BLaER1 treated with 17β-estradiol and CSF1 and Interleukin-3, amounts not matched to agents 10 nM and 100 nM (cell line): ENCODE data around the gene HECTD3.
"Not testable (repeated sequence)": the region's sequence is repeated elsewhere in the genome, so short reads cannot be mapped to it uniquely, and the experiment has no call there.

Experiments
- H3K27ac ChIP-seq, 11 experiments: shearing (Covaris generic); formaldehyde crosslinking; 2 replicates each; pipeline ENCODE4 v1.8.1; 2022
- H3K27me3 ChIP-seq, 11 experiments: shearing (Covaris generic); formaldehyde crosslinking; 2 replicates each; pipeline ENCODE4 v1.8.1; 2022
- H3K36me3 ChIP-seq, 11 experiments: shearing (Covaris generic); formaldehyde crosslinking; 2 replicates each; pipeline ENCODE4 v1.8.1; 2022
- H3K4me1 ChIP-seq, 10 experiments: shearing (Covaris generic); formaldehyde crosslinking; 2 replicates each; pipeline ENCODE4 v1.8.1; 2022
- H3K4me2 ChIP-seq, 11 experiments: shearing (Covaris generic); formaldehyde crosslinking; 2 replicates each; pipeline ENCODE4 v1.8.1; 2022
- H3K4me3 ChIP-seq, 10 experiments: shearing (Covaris generic); formaldehyde crosslinking; 2 replicates each; pipeline ENCODE4 v1.8.1; 2022
- H3K9ac ChIP-seq, 11 experiments: shearing (Covaris generic); formaldehyde crosslinking; 2 replicates each; pipeline ENCODE4 v1.8.1; 2022
- H3K9me3 ChIP-seq, 11 experiments: shearing (Covaris generic); formaldehyde crosslinking; replicated peaks in 1 of 11; 2 replicates each; pipeline ENCODE4 v1.8.1; 2022
- H4K20me1 ChIP-seq, 11 experiments: shearing (Covaris generic); formaldehyde crosslinking; 2 replicates each; pipeline ENCODE4 v1.8.1; 2022
- Cebpa-rat ChIP-seq, 11 experiments: shearing (Covaris generic); IDR thresholded peaks; 2 replicates each; pipeline ENCODE4 v1.8.1; 2022

Gene HECTD3

GRCh38 chr1:44985747-44986359 lies 25.3 kb downstream of the HECTD3 start:
- Histone ChIP-seq H3K4me2 (peak overlapping the region; percentile 89 to 98 (median 96)), H3K9me3 (no peaks in the 10 kb centered on the region; a peak in 1 of 22 replicates), H3K27ac (peak overlapping the region; percentile 4 to 82 (median 67); a peak in 21 of 22 replicates), H3K27me3 (no peaks in the 10 kb centered on the region), H4K20me1 (peaks cover 0 to 19% (median 0%) of the 10 kb centered on the region in 11 experiments; a peak in 5 of 22 replicates), H3K4me1 (peaks cover 12 to 18% (median 15%) of the 10 kb centered on the region in 10 experiments), H3K9ac (peak overlapping the region; percentile 75 to 91 (median 83)), H3K4me3 (peak overlapping the region; percentile 68 to 91 (median 78)), H3K36me3 (peaks cover 3 to 27% (median 9%) of the 10 kb centered on the region in 11 experiments)
- no peak for TF ChIP-seq Cebpa-rat (IDR thresholded peaks at IDR 0.05)

GRCh38 chr1:44977372-44977771 lies 33.8 kb downstream of the HECTD3 start:
- H3K4me2 ChIP-seq, H3K4me1 ChIP-seq, H3K27me3 ChIP-seq, H3K9ac ChIP-seq, H3K27ac ChIP-seq, H3K4me3 ChIP-seq: not testable (repeated sequence)
- H4K20me1 ChIP-seq: peaks cover 0 to 13% (median 0%) of the 10 kb centered on the region in 11 experiments; a peak in 4 of 22 replicates
- peaks cover 14 to 29% (median 26%) of the 10 kb centered on the region in 11 experiments for H3K9me3 ChIP-seq
- peaks cover 79 to 100% (median 92%) of the 10 kb centered on the region in 11 experiments for H3K36me3 ChIP-seq

- TF ChIP-seq Cebpa-rat (IDR thresholded peaks at IDR 0.05): no peak
- no peaks in the 10 kb centered on the region for H3K27me3 ChIP-seq
- H3K27ac ChIP-seq: no peak overlapping the region
- H4K20me1 ChIP-seq: 0 out of 22 replicates have a peak, but pooled peaks cover 0 to 6% (median 0%) of the 10 kb centered on the region in 11 experiments
- H3K9ac ChIP-seq: no peak overlapping the region
- H3K4me2 ChIP-seq: no peak overlapping the region
- H3K9me3 ChIP-seq: peaks cover 14 to 29% (median 26%) of the 10 kb centered on the region in 11 experiments
- no peak overlapping the region for H3K4me3 ChIP-seq
- H3K4me1 ChIP-seq: peaks cover 0 to 9% (median 3%) of the 10 kb centered on the region in 10 experiments; a peak in 4 of 20 replicates
- peaks cover 86 to 100% (median 96%) of the 10 kb centered on the region in 11 experiments for H3K36me3 ChIP-seq
Measured at GRCh38 chr1:44976252-44976651, 34.9 kb downstream of the HECTD3 start.

DNA sequence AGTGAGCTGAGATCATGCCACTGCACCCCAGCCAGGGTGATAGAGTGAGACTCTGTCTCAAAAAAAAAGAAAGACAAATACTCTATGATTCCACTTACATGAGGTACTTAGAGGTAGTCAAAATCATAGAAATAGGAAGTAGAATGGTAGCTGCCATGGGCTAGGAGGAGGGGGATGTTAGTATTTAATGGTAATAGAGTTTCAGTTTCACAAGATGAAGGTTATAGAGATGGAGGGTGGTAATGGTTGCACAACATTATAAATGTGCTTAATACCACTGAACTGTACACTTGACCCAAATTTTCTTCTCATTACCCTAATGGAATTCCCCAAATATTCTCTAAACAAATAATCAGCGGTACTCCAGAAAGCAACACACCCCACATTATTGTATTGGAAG lies 37.5 kb downstream of the HECTD3 start:
- H3K9ac ChIP-seq: no peak overlapping the region
- H3K27me3 ChIP-seq: no peaks in the 10 kb centered on the region
- H4K20me1 ChIP-seq: no peaks in the 10 kb centered on the region
- TF ChIP-seq Cebpa-rat (IDR thresholded peaks at IDR 0.05): 0 out of 22 replicates have a peak, but pooled peaks of 1 of the 11 experiments have one; percentile 15
- H3K4me3 ChIP-seq: no peak overlapping the region
- H3K9me3 ChIP-seq: peaks cover 14 to 29% (median 26%) of the 10 kb centered on the region in 11 experiments
- no peak overlapping the region for H3K27ac ChIP-seq
- H3K36me3 ChIP-seq: peaks cover 74 to 98% (median 87%) of the 10 kb centered on the region in 11 experiments
- H3K4me1 ChIP-seq: peaks cover 0 to 9% (median 3%) of the 10 kb centered on the region in 10 experiments; a peak in 4 of 20 replicates
- H3K4me2 ChIP-seq: peak overlapping the region in 2 of 11 experiments; percentile 21 to 36; a peak in 4 of 22 replicates

DNA sequence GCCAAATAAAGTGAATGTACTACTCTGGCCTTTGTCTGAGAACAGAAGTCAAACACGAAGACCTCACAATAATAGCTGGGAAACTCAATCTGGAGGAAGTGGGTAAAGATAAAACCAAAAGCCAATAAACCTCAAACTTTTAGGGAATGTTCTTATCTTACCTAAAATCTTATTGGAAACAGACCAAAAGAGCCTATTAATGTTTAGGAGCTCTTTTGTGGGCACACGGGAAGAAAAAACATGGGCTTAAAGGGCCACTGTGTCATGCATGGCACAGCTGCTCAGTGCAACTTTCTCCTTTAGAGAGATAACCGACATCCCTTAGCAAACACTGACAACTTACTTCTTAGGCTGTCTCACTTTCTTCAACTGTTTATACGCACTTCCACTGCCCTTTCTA lies 40.8 kb downstream of the HECTD3 start:
- Histone ChIP-seq H3K9ac (no peak overlapping the region), H4K20me1 (no peaks in the 10 kb centered on the region; a peak in 1 of 22 replicates), H3K4me1 (peaks cover 0 to 9% (median 3%) of the 10 kb centered on the region in 10 experiments; a peak in 4 of 20 replicates), H3K4me3 (no peak overlapping the region), H3K27me3 (no peaks in the 10 kb centered on the region), H3K4me2 (no peak overlapping the region), H3K36me3 (peaks cover 44 to 93% (median 75%) of the 10 kb centered on the region in 11 experiments), H3K9me3 (no peaks in the 10 kb centered on the region), H3K27ac (no peak overlapping the region)
- no peak for TF ChIP-seq Cebpa-rat (IDR thresholded peaks at IDR 0.05)

DNA sequence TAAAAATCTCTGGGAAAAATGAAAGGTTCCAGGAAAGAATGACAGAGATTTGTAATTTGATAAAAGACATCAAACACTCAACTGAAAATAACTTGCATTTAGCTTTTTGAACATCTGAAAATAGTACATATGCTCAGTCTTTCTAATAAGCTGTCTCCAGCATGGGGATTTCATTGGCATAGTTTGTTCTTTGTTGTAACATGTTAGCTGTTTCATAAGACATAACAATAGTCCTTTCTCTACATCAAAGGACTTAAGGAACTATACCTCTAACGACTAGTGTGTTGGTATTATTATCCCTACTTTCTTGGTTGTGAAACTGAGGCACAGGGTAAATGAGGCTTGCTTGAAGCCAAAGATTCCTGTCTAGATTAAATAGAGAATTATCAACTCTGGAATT lies 46.7 kb downstream of the HECTD3 start:
- Histone ChIP-seq H4K20me1 (peaks cover 0 to 14% (median 0%) of the 10 kb centered on the region in 11 experiments; a peak in 3 of 22 replicates), H3K9ac (no peak overlapping the region), H3K36me3 (peaks cover 21 to 93% (median 60%) of the 10 kb centered on the region in 11 experiments), H3K27me3 (no peaks in the 10 kb centered on the region), H3K4me2 (no peak overlapping the region), H3K9me3 (no peaks in the 10 kb centered on the region), H3K4me1 (no peaks in the 10 kb centered on the region), H3K4me3 (no peak overlapping the region), H3K27ac (no peak overlapping the region)
- no peak for TF ChIP-seq Cebpa-rat (IDR thresholded peaks at IDR 0.05)

GRCh38 chr1:44962729-44963128 lies 48.4 kb downstream of the HECTD3 start:
- Histone ChIP-seq H3K4me3 (no peak overlapping the region), H4K20me1 (peaks cover 0 to 22% (median 0%) of the 10 kb centered on the region in 11 experiments; a peak in 3 of 22 replicates), H3K36me3 (peaks cover 29 to 95% (median 62%) of the 10 kb centered on the region in 11 experiments), H3K4me2 (no peak overlapping the region), H3K4me1 (no peaks in the 10 kb centered on the region), H3K9me3 (no peaks in the 10 kb centered on the region), H3K27me3 (no peaks in the 10 kb centered on the region), H3K9ac (no peak overlapping the region), H3K27ac (no peak overlapping the region)
- TF ChIP-seq Cebpa-rat (IDR thresholded peaks at IDR 0.05): no peak

DNA sequence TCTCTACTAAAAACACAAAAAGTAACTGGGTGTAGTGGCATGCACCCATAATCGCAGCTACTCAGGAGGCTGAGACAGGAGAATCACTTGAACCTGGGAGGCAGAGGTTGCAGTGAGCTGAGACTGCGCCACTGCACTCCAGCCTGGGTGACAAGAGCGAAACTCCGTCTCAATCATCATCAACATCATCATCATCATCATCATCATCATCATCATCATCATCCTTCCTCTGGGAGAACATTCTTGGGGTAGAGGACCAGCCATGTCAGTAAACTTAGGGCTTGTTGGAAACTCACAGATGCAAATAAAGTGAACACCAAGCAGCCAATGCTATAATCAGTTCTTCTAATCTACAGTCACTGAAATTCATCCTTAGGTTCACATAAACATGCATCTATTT lies 49.1 kb downstream of the HECTD3 start:
- H3K27me3 ChIP-seq, H3K4me2 ChIP-seq, H3K27ac ChIP-seq, H3K4me1 ChIP-seq, H3K4me3 ChIP-seq, H3K9ac ChIP-seq, H3K9me3 ChIP-seq: not testable (repeated sequence)
- peaks cover 31 to 96% (median 61%) of the 10 kb centered on the region in 11 experiments for H3K36me3 ChIP-seq
- H4K20me1 ChIP-seq: peaks cover 0 to 22% (median 0%) of the 10 kb centered on the region in 11 experiments; a peak in 3 of 22 replicates

- H3K4me2 ChIP-seq, H3K4me3 ChIP-seq, H3K9ac ChIP-seq, H3K4me1 ChIP-seq, H3K27ac ChIP-seq, H3K27me3 ChIP-seq: not testable (repeated sequence)
- Histone ChIP-seq H4K20me1 (peaks cover 0 to 16% (median 0%) of the 10 kb centered on the region in 11 experiments; a peak in 2 of 22 replicates), H3K9me3 (peaks cover 5 to 16% (median 14%) of the 10 kb centered on the region in 11 experiments; a peak in 16 of 22 replicates), H3K36me3 (peaks cover 25 to 91% (median 52%) of the 10 kb centered on the region in 11 experiments)
Measured at GRCh38 chr1:44957566-44957965, 53.6 kb downstream of the HECTD3 start.

DNA sequence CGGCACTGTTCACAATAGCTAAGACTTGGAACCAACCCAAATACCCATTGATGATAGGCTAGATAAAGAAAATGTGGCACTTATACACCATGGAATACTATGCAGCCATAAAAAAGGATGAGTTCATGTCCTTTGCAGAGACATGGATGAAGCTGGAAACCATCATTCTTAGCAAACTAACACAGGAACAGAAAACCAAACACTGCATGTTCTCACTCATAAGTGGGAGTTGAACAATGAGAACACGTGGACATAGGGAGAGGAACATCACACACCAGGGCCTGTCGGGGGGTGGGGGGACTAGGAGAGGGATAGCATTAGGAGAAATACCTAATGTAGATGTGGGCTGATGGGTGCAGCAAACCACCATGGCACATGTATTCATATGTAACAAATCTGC lies 55.0 kb downstream of the HECTD3 start:
- H3K4me2 ChIP-seq, H3K4me3 ChIP-seq, H3K9ac ChIP-seq, H3K27me3 ChIP-seq, H3K4me1 ChIP-seq, H3K27ac ChIP-seq: not testable (repeated sequence)
- Histone ChIP-seq H3K9me3 (peaks cover 5 to 16% (median 14%) of the 10 kb centered on the region in 11 experiments; a peak in 16 of 22 replicates), H4K20me1 (peaks cover 0 to 13% (median 0%) of the 10 kb centered on the region in 11 experiments; a peak in 2 of 22 replicates), H3K36me3 (peaks cover 18 to 78% (median 48%) of the 10 kb centered on the region in 11 experiments)
